GM18508 (cell line): ENCODE measurements around the gene METRN.

Source experiments
- ATAC-seq: cut with Tn5 transposase; IDR thresholded peaks from one replicate; pipeline ENCODE4 v1.9.1; 2021; ENCODE audit warnings: moderate number of reproducible peaks; ENCODE audit not compliant: insufficient read depth, unreplicated experiment

METRN gene

DNA sequence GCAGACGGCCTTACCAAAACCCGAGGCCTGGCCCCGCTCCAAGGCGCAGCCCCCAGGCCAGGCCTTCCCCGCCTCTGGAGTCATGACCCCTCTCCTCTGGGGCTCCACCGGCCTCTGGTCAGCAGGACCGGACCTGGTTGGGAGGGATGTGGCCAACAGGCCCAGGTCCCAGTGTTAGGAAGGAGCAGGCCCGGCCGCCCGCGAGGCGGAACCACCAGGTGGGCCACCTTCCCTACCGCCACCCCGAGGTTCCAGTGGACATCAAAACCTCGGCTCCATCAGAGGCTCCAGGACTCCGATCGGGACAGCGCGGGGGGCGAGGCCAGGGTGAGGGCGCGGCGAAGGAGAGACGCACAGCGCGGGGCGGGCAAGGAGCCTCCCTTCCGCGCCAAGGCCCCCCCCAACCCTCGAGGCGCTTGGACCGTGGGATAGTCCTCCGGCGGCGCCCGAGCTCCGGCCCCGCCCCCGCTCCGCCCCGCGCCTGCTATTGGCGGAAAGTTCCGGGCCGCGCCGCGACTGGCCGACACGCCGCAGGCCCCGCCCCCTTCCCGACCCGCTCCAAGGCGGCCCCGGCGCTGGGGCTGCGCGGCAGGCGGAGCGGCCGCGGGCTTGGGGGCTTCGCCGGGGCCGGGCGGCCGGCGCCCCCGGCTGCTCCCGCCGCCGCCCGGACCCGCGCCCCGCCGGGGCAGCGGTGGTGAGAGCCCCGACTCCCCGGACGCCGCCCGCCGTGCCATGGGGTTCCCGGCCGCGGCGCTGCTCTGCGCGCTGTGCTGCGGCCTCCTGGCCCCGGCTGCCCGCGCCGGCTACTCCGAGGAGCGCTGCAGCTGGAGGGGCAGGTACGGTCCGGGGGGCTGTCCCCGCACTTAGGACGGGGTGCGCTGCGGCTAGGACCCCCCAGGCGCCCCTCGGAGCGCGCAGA is at the start of gene METRN:
Gene METRN, plus strand, starts transcription at position 561 of the 919 bp plus-strand sequence. Its CDS starts 172 bp downstream, at position 733.
- ATAC-seq, result no peak

DNA sequence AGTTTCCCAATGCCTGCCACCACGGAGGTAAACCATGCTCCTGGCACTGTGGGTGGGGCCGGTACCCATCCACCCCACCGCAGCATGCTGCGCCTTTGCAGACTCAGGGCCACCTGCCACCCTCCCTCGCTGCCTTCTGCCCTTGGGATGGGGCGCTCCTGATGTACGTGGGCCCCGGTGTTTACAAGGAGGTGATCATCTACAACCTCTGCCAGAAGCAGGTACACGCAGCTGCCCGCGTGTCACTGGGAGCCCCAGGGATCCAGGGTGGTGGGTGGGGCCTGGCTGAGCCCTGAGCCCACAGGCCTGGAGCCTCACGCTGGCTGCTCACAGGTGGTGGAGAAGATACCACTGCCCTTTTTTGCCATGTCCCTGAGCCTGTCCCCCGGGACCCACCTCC is 48.3 kb upstream of the METRN start:
- no peak for ATAC-seq

DNA sequence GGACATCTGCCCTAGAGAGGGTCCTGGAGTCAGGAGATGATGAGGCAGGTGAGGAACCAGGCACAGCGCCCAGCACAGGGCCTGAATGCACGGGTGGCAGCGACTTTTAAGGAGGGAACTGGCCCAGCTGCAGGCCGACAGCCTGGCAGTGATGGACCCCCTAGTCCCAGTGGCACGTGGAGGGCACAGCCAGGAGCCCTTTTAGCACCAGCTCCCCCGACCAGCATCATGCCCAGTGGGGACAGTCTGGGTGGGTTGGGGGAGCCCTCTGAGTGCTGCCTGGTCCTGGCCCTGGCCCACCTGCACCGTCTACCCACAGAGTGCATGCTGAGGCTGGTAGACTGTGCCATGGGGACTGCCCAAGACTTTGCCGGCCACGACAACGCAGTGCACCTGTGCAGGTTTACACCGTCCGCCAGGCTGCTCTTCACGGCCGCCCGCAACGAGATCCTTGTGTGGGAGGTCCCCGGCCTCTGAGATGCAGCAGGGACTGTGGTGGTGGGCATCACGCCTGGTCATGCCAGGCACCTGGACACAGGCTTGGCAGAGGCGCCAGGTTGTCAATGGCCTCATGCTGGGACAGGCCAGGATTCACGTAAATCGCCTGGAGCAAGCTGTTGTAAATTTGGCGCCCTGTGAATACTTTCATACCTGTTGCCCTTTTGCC is 47.7 kb upstream of the METRN start:
- no peak for ATAC-seq

DNA sequence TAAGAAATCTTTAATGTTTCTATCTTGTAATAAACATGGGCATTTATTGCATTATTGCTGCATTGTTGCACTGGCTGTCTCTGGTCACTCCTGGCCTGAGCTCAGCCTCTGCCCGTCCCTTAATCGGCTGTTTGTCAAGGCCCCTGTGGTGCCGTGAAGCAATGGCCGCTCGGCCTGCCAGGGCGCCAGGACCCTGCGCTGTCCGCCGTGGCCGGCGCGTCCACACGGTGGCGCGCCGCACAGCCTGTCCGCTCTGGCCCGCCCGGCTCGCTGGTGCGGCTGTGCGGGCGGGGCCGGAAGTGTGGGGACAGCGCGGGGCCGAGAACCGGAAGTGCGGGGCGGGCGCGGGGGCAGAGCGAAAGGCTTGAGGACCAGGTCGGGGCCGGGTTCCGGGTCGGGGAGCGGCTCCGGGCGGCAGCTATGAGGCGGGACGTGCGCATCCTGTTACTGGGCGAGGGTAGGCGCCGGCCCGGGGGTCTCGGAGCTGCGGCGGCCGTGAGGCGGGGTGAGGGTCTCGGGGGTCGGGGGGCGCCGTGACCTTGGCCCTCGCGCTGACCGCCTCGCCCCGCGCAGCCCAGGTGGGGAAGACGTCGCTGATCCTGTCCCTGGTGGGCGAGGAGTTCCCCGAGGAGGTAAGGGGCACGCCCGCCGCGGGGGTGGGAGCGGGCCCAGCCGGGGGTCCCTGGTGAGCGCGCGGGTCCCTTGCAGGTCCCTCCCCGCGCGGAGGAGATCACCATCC is 47.0 kb upstream of the METRN start, which contains the start of gene RHOT2:
Gene RHOT2, plus strand, starts transcription at position 353 of the 739 bp plus-strand sequence. Its CDS starts 68 bp downstream, at position 421.
- no peak for ATAC-seq

DNA sequence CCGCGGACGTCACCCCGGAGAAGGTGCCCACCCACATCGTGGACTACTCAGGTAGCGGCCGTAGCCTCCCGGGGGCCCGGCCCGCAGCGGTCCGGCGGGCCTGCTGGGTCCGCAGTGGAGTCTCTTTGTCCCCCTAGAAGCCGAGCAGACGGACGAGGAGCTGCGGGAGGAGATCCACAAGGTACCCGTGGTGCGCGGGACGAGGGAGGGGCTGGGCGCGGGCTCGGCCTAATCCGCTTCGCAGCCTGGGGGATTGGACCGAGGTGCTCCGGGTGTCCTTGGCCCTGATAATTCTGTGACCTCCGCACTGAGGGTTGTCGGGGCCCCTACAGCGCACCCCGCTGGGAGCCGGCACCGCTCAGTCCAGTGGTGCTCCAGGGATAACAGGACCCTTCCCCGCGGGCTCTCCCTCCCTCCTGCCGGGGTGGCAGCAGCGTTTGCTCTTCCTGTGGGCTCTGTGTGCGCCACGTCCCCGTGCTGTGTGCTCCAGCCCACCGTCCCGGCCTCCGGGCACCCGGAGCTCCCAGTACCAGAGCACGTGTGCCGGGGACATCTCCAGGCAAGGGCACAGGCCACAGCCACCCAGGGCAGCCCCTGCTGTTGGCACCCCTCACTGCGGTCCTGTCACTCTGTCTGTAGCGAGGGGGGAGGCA is 46.3 kb upstream of the METRN start:
- ATAC-seq, result no peak

DNA sequence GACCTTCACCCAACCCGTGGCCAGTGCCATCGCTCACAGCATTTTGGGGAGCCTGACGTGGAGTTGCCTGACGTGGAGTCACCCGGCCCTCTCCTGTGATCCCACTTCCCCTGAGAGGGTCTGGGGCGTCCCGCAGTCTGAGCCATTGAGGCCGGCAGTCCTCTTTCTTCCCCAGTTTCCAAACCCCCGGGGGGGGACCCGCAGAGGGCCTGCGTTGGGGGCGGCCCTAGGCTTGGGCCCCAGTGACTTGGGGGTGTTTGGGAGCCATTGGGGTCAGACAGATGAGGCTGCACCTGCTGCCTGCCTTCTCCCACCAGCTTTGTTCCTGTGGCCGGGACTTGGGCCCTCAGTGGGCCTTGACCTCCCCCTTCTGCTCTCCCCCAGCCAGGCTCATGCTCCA is 45.3 kb upstream of the METRN start:
- ATAC-seq, result no peak

DNA sequence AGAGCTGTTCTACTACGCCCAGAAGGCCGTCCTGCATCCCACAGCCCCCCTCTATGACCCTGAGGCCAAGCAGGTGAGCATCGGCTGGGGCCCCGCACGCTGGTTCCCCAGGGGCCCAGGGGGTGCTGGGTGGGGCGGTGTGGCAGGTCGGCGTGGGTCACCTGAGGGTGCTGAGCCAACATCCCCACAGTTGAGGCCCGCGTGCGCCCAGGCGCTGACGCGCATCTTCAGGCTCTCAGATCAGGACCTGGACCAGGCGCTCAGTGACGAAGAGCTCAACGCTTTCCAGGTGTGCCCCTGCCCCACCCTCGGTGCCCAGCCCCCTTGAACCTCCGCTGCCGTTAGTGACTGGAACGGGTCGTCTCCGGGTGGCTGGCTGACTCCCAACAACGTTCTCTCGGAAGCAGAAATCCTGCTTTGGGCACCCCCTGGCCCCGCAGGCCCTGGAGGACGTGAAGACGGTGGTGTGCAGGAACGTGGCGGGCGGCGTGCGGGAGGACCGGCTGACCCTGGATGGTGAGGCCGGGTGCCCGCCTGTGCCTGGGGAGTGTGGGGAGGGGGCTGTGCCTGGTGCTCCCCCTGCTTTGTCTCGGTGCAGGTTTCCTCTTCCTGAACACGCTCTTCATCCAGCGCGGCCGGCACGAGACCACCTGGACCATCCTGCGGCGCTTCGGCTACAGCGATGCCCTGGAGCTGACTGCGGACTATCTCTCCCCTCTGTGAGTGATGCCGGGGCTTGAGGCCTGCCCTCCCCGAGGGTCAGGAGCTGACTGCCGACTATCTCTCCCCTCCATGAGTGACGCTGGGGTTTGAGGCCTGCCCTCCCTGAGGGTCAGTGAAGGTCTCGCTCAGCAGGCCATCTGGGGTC is 44.2 kb upstream of the METRN start:
- no peak for ATAC-seq

DNA sequence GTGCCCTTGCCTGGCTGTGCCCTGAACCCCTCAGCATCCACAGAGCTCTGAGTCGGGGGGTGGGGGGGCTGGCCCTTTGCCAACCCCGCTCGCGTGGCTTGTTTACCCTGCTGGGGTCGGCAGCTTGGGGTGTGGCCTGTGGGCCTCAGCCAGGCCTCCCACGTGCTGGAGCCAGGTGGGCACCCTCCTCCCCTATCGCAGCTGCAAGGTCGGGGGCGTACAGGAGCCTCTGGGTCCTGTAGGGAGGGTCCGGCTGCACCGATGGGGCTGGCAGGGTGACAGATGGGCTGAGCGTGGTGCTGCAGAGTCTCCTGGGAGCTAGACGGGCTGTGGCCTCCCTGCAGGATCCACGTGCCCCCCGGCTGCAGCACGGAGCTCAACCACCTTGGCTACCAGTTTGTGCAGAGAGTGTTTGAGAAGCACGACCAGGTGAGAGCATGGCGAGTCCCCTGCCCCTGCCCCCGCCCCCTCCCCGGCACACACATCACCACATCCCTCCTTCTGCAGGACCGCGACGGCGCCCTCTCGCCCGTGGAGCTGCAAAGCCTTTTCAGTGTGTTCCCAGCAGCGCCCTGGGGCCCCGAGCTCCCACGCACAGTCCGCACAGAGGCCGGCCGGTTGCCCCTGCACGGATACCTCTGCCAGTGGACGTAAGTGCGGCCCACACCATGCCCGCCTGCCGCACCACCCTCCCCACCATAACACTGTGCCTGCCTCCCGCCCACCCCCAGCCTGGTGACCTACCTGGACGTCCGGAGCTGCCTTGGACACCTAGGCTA is 43.4 kb upstream of the METRN start:
- no peak for ATAC-seq

DNA sequence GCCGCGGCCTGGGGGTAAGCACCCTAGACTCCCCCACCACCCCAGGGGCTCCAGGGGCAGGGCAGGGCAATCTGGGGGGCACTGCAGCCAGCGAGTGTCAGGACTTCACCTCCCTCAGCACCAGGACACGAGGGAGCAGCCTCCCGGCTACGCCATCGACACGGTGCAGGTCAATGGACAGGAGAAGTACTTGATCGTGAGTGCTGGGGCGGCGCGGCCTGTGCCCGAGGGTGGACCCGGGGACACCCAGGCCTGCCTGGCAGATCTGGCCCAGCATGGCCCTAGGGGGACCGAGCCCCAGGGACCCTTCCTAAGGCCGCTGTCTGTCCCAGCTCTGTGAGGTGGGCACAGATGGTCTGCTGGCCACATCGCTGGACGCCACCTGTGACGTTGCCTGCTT is 42.5 kb upstream of the METRN start:
- ATAC-seq, result no peak

DNA sequence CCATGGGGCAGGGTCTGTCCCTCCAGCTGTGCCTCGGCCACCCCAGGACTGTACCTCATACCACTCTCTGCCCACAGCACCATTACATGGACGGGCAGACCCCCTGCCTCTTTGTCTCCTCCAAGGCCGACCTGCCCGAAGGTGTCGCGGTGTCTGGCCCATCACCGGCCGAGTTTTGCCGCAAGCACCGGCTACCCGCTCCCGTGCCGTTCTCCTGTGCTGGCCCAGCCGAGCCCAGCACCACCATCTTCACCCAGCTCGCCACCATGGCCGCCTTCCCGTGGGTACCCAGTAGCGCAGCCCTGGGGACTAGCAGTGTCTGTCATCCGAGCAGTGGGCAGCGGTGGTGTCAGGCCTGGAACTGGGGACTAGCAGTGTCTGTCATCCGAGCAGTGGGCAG is 42.1 kb upstream of the METRN start:
- ATAC-seq, result no peak

DNA sequence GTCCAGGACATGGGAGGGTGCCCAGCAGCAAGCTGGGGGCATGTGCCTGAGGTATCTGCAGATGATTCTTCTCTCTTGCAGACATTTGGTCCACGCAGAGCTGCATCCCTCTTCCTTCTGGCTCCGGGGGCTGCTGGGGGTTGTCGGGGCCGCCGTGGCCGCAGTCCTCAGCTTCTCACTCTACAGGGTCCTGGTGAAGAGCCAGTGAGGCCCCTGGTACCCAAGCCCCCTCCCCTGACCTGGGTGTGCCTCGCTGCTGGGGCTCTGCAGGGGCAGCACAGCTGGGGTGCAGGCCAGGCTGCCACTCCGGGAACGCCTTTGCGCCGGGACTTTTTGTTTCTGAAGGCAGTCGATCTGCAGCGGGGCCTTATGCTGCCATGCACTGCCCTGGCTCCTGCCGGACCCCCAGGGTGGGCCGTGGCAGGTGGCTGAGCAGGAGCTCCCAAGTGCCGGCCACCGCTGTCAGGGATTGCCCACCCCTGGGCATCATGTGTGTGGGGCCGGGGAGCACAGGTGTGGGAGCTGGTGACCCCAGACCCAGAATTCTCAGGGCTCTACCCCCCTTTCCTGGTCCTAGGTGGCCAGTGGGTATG is 41.4 kb upstream of the METRN start:
- no peak for ATAC-seq

DNA sequence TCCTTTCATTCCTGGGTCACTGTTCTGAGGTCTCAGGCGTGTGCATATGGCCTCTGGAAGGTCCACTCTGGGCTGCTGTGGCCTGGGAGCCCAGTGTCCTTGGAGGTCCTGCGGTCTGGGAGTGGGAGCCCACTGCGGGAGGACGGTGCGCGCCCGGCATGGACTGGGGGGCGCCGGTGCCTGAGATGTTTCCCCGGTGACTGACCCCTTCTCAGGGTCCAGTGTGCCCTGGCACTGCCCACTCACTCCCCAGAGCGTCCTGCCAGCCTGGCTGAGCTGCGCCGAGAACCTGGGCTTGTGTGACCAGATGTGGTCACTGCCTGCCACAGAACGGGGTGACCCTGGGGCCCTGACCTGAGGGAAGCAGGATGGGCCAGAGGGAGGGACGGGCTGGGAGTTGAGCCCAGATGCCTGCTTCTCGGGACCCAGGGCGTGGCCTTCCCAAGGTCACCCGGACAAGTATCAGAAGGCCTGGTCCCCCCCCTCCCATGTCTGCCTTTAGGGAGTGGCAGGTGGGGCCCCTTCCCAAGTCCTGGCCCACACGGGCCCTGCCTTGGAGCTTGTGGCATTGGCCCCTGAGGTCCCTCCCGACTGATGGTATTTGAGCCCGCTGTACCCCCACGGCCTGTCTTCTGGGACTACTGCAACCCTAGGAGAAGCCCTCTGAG is 40.6 kb upstream of the METRN start:
- no peak for ATAC-seq

DNA sequence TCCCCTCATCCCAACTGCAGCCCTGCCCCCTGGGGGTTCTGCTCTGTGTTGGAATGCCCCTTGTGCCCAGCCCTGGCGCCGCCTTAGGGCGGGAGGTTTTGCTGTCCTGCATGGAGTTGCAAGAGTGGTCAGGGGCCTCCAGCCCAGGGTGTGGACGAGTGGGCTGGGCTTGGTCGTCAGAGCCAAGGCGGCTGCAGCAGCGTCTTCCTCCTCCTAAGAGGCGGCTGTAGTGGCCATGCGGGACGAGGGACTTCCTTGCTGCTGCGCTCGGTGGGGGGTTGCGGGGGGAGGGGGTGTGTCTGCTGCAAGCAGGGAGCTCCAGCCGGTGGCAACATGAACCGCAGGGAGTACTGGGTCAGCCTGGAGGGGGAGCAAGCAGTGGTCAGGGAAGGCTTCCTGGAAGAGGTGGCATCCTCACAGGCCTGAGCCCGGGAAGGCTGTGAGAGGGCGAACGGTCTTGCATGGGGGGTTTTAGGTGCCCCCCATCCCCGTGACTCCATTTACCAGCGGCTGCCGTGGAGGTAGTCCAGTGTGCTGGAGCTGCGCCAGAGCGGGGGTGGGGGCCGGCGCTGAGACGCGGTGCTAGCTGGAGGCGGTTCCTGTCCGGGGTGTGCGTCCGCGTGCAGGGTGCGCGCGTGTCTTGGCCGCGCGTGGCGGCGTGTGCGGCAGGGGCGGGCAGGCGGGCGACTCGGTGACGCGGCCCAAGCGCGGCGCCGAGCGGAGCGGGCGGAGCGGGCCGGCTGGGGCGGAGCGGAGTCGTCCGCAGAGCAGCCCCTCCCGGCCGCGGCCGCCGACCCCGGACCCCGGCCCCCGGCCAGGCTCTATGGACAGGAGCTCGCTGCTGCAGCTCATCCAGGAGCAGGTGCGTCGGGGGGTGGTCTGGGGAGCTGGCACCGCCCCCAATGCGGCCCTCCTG is 39.7 kb upstream of the METRN start, which contains the start of gene RHBDL1:
Gene RHBDL1, plus strand, starts transcription at position 704 of the 916 bp plus-strand sequence. Its CDS starts 120 bp downstream, at position 824.
- no peak for ATAC-seq

DNA sequence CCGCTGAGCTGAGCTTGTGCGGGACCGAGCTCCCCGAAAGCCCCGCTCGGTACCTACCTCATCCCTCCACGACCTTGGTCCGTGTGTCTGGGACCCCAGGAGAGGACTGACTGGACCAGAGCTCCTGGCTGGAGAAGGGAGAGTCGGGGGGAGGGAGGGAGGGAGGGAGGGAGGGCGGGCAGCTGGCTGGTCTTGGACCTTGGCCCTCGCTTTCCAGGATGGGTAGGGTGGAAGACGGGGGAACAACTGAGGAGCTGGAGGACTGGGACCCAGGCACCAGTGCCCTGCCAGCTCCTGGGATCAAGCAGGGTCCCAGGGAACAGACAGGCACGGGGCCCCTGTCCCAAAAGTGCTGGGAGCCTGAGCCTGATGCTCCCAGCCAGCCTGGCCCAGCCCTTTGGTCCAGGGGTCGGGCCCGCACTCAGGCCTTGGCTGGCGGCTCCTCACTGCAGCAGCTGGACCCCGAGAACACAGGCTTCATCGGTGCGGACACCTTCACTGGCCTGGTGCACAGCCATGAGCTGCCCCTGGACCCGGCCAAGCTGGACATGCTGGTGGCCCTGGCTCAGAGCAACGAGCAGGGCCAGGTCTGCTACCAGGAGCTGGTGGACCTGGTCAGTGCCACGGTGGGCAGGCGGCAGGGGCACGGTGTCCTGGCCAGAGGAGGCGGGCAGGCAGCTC is 38.9 kb upstream of the METRN start:
- no peak for ATAC-seq

DNA sequence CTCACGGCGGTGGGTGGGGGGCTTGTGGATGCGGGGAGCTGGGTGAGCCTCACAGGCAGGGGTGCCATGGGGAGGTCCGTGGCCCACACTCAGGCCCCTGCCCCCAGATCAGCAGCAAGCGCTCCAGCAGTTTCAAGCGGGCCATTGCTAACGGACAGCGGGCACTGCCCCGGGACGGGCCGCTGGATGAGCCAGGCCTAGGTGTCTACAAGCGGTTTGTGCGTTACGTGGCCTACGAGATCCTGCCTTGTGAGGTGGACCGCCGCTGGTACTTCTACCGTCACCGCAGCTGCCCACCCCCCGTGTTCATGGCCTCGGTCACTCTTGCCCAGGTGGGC is 38.4 kb upstream of the METRN start:
- ATAC-seq, result no peak

DNA sequence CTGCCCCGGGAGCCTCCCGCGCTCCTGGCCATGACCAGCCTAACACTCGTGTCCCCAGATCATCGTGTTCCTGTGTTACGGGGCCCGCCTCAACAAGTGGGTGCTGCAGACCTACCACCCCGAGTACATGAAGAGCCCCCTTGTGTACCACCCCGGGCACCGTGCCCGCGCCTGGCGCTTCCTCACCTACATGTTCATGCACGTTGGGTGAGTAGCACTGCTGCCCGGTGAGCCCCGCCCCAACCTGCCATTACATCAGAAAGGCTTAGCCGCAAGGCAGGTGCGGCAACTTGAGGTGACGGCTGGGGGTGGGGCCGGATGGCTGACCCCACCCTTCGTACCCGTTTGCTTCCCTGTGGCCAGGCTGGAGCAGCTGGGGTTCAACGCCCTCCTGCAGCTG is 38.0 kb upstream of the METRN start:
- ATAC-seq, result no peak
